Retina (tissue), 1 donor: ENCODE results near the gene ARL6.
"Not testable (repeated sequence)": the region's sequence is repeated elsewhere in the genome, so short reads cannot be mapped to it uniquely, and the experiment has no call there.

Experiments used
- DNase-seq: peaks from one replicate; pipeline ENCODE4 v3.0.0-alpha.2; 2016

ARL6 gene

GRCh38 chr3:97821774-97822358 lies 57.3 kb downstream of the ARL6 start, which contains the start of gene CRYBG3:
CRYBG3 (plus strand) TSS chr3:97822011; CDS start chr3:97822207, 196 bp downstream.
- peak; percentile 90 for DNase-seq

GRCh38 chr3:97822359-97822775 lies 57.8 kb downstream of the ARL6 start:
- DNase-seq: no peak

- peak; percentile 39 for DNase-seq
These were observed 58.8 kb downstream of the ARL6 start for GRCh38 chr3:97823046-97824004.

GRCh38 chr3:97825101-97825500 lies 60.5 kb downstream of the ARL6 start:
- DNase-seq: no peak

GRCh38 chr3:97827741-97828471 lies 63.3 kb downstream of the ARL6 start:
- DNase-seq: no peak

GRCh38 chr3:97829198-97829597 lies 64.6 kb downstream of the ARL6 start:
- DNase-seq: no peak

DNA sequence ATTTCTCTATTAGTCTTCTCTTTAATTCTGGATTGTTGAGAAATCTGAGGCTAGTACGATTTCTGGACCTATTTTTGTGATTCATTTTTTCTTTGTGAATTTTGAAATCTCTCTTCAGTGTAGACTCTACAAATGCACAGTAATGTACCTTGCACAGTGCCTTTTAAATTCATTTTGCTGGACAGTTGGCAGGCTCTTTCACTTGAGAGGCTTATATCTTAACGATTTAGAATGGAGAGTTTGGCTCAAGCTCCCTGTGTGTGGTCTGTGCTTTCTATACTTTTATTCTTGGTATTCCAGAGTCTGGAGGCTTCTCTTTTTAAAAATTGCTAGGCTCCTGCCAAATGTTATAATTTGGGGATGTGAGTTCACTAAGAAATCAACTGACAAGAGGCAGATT lies 66.1 kb downstream of the ARL6 start:
- no peak for DNase-seq

DNA sequence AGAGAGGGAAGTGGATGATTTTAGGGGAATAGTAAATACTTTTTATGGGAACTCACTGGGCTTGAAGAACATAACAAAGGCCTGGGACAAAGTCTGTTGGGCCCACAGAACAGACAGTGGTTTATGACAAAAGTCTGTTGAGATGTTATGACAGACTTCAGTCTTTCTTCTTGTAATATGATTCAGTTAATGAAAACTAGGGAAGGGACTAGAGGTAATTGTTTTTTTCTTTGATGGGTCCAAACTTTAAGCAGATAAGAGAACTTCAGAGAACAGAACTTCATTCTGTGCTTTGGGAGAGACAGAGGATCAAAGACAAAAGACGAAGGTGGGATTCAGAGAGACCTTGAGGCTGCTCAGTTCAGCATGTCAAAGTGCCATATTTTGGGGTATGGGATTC lies 66.6 kb downstream of the ARL6 start:
- DNase-seq: no peak

DNA sequence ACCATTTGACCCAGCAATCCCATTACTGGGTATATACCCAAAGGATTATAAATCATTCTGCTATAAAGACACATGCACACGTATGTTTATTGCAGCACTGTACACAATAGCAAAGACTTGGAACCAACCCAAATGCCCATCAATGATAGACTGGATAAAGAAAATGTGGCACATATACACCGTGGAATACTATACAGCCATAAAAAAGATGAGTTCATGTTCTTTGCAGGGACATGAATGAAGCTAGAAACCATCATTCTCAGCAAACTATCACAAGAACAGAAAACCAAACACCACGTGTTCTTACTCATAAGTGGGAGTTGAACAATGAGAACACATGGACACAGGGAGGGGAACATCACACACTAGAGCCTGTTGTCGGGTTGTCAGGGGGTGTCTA lies 68.6 kb downstream of the ARL6 start:
- not testable (repeated sequence) for DNase-seq

DNA sequence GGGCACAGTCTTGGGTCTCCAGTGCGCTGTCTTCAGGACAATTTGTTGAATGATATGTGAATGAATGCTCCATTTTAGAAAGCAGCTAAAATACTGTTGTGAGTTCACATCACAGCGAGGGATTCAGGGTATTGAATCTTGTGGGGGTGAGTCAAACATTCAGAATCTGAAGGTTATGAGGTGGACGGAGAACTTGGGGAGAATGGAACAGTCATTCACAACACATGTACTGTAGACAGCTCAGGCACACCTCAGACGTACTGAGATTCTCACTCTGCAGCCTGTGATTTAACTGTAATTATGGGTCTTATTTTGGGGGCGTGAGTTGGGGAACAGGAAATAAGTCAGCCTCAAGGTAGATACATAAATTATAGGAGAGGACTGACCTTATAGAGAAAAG lies 71.2 kb downstream of the ARL6 start:
- DNase-seq: no peak

GRCh38 chr3:97838393-97838792 lies 73.8 kb downstream of the ARL6 start:
- no peak for DNase-seq

GRCh38 chr3:97839944-97840343 lies 75.4 kb downstream of the ARL6 start:
- no peak for DNase-seq

DNA sequence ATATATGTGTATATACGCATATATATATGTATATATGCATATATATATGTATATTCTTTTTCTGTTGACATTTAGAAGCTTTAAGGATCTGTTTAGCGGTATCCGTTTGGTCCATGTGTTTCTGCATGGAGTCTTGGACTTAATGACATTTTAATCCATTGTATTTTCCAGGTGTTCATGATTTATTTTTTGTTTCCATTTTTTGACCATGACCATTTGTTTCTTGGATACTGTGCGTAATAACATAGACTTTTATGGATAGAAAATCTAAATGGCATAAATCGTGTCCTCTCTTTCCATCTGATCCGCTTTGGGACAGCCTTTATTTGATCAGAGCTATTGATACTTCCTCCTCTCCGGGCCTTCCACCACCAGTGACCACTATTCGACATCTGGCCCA lies 76.7 kb downstream of the ARL6 start:
- no peak for DNase-seq

- DNase-seq: no peak
These were observed 77.4 kb downstream of the ARL6 start for GRCh38 chr3:97841956-97842355.

GRCh38 chr3:97848779-97849178 lies 84.2 kb downstream of the ARL6 start:
- DNase-seq: no peak
